Left kidney (tissue), 2 donors: ENCODE measurements around the gene NEURL1B. TPM values are rescaled to one million over a fixed set of nuclear protein-coding genes. Genes with fewer than 3 reads are reported as not detected.
"Not testable (repeated sequence)": the region's sequence is repeated elsewhere in the genome, so short reads cannot be mapped to it uniquely, and the experiment has no call there.

Experiments
- DNase-seq: peaks from one replicate; pipeline ENCODE4 v3.0.0-alpha.2; 2013
- polyA plus RNA-seq: library from polyadenylated mRNA; unstranded; fragments of 120-200 nt; gene quantifications from one replicate; pipeline ENCODE4 v1.2.1, GENCODE V29; 2013; ENCODE audit not compliant: insufficient read length

NEURL1B gene
- polyA plus RNA-seq, 1 donor = 14.8 TPM

DNA sequence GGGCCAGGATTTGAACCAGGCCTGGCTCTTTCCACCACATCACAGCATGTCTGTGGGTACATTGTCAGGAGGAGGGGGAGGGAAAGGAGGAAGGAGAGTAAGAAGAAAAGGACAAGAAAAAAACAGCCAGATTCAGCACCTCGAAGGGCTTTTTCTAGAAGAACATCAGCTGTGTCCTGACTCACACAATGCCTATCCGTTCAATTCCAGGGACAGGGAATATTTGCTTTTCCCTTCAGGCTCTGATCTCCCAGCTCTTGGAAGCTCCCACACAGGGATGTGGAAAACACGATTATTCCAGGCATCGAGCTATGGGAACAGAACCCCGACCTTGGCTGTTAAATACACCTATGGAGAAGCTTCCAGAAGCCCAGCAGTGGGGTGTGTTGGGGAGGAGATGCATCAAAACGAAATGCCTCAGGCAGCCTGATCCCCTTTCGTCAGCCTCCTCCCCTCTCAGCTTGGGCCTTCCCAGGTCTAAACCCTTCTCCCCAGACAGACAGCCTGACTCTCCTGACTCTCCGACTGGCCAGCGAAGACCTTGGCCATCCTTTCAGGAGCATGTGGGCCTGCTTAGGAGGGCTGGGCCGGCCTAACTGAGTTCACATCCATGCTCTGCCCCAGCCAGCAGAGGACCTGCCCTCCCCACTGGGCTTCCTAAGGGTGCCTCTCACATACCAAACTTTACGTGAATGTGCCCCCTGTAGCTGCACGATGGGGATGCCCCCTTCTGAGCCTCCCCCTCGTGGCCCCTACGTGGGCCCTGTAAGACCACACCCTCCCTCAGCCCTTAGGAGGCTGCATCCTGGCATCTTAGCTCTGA lies 54.4 kb downstream of the NEURL1B start:
- DNase-seq = no peak

GRCh38 chr5:172696171-172696849 lies 55.2 kb downstream of the NEURL1B start:
- DNase-seq = no peak

DNA sequence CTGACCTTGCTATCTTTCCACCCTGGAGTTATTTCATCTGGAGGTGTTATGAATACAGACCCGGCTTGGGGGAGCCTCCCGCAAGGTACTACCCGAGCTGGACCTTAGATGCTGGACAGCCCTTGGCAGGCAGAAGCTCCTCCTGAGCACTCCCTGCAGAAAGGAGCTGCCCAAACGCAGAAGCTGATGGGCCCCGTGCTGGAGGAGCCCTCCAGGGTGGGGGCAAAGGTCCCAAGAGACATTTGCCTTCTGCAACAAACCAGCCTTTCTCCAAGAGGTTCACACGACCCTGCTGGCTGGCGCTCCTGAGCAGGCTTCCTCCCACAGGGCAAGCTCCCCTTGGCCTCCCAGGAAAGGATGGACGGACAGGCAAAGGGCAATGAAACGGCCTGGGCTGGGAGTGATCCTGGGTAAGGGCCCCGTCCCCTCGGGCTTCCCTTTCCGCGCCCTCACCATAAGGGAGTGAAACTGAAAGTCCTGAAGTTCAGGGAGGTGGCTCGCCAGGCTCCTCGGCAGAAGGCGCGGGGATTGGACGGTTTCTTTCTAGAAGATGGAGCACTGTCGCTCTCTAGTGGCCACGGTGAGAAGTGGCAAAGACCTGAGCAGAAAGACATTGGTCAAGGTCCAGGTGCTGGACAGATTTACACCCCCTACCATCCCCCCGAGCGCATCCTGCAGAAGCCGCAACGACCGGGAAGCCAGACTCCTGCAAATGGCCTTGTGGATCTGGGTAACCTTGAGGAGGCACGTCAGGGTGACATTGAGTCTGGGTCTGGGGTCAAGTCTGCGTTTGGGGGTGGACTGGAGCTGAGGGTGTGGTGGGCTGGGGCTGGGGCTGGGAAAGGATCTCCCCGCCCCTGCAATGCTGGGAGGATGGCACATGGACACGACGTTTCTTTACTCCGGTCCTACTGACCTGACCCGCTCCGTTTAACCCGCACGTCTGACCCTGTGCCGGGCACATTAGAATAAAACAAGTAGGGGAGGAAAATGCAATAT lies 56.4 kb downstream of the NEURL1B start:
- DNase-seq = peak; percentile 88

- DNase-seq = no peak
Observed at GRCh38 chr5:172699423-172699822, 58.4 kb downstream of the NEURL1B start.

- no peak for DNase-seq
Observed at GRCh38 chr5:172699999-172700364, 58.9 kb downstream of the NEURL1B start.

- peak; percentile 65 for DNase-seq
Observed at GRCh38 chr5:172700365-172701290, 59.6 kb downstream of the NEURL1B start.

DNA sequence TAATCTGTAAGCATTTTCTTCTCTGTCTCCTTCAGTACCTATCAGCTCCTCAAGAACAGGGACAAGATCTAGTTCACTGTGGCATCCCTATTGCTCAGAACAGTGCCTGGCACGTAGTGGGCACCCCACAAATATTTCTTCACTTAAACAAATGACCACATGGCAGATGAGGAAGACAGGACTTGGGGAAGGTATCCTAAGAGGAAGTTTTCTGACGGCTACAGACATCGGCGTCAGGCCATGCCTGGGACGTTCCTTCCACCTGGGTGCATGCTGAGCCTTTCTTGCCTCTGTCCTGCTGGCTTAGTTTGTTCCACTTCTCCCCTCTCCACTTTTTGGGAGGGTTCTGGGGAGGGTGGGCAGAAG lies 60.2 kb downstream of the NEURL1B start:
- DNase-seq = no peak

GRCh38 chr5:172703952-172704351 lies 62.9 kb downstream of the NEURL1B start:
- DNase-seq = no peak

- no peak for DNase-seq
Observed at GRCh38 chr5:172705576-172706084, 64.6 kb downstream of the NEURL1B start.

- DNase-seq = no peak
Observed at GRCh38 chr5:172706796-172707195, 65.7 kb downstream of the NEURL1B start.

- no peak for DNase-seq
Observed at GRCh38 chr5:172707285-172708182, 66.5 kb downstream of the NEURL1B start.

DNA sequence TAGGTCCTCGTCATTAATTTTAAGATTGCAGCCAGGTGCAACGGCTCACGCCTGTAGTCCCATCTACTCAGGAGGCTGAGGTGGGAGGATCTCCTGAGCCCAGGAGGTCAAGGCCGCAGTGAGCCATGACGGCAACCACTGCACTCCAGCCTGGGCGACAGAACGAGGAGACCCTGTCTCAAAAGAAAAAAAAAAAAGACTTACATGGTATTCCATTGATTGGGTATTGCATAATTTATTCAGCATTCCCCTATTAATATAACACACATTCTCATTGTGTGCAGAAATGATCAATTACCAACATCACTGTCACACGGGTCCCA lies 67.1 kb downstream of the NEURL1B start:
- DNase-seq = no peak

DNA sequence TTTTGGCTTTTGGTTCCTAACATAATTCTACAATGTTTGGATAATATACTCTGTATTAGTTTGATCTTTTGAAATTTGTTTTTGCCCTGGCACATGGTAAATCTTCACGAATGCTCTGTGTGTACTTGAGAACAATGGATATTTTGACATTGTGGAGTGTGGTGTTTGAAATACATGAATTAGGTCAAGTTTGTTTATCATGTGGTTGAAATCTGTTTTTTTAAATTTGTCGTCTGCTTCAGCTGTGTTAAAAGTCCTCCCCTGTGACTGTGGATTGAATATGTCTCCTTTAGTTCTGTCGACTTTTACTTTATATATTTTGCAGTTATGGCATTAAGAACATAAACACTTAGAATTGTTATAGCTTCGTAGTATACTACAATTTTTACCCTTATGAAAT lies 69.6 kb downstream of the NEURL1B start:
- DNase-seq = no peak

DNA sequence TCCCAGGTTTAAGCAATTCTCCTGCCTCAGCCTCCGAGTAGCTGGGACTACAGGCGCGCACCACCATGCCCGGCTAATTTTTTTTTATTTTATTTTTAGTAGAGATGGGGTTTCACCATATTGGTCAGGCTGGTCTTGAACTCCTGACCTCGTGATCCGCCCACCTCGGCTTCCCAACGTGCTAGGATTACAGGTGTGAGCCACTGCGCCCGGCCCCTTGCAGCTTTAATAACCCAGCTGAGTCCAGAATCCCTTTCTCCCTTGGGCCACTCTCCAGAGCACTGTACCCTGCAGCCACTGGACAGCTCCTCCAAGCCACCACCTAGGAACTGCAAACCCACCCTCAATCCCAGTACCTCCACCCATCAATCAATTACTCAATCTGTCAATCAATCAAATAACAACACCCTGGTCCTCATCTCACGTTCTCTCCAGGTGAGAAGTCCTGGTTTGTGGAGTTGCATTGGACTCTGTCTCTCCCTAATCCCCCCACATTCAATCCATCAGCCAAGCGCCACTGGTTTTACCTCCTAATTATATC lies 70.3 kb downstream of the NEURL1B start:
- not testable (repeated sequence) for DNase-seq

GRCh38 chr5:172712610-172713009 lies 71.5 kb downstream of the NEURL1B start:
- no peak for DNase-seq

DNA sequence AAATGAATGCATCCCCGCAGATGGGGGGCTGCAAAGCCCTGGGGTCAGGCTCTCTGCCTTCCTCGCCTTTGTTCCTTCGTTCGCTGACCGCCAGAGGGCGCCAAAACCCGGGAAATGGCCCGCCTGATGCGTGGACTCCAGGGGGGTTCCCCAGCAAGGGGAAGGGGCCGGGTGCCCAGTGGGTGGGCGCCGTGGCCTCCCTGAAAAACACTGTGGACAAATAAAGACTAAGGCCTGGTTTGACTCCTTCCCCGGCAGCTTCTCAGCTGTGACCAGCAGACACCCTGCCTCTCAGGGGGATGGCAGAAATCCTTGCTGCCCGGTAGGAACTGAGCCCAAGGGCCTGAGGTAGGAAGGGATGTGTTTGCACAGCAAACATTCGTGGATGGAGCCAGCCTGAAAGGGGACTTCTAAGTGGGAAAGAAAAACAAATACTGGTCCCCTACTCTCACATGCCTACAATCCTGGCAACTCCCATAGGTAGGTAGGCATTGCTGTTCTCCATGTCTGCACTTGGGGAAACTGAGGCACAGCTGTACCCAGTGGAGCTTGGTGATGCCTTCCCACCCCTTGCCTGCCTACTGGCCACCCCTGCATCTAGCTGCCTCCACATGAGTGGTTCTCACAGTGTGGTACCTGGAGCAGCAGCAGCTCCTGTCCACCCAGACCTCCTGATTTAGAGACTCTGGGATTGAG lies 72.2 kb downstream of the NEURL1B start:
- no peak for DNase-seq

GRCh38 chr5:172713809-172714490 lies 72.9 kb downstream of the NEURL1B start:
- DNase-seq = no peak
